ENCODE measurements around the gene FLAD1.

FLAD1 gene

DNA sequence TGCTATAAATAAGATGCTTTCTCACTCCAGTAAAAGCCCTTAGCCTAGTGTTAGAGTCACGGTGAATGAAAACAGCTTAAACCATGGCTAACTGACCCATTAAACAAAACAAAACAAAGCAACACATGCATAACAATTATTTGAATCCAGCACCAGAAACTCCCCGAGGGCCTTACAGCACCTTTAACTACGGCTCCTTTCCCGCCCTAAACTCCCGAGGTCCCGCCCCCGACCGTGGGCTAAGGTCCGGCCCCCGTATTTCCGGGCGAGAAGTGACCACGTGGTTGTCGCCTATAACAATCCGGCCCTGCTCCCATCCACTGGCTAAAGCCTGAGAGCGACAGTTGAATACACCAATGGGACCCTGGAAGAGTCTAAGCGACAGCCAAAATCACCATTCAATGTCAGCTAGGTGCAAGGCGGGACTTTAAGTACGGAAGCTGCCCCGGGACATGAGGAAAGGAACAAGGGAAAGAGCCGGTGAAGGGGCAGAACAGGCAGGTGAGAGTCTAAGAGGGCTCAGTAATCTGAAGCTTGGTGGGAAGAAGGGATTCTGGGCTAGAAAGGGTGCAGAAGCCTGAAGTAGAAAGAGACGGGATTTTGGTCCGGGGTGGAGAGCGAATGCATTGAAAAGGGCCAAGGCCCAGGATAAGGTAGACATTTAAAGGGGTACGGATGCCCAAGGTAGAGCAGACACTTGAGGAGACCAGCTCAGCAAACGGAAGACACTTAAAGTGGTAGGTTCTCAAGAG, at the start of gene FLAD1:
Gene FLAD1 (plus strand): TSS at position 448 of the 752 bp plus-strand sequence. CDS start 351 bp downstream, outside the sequence.
- DNase-seq (ENCODE audit: low read depth): peak; percentile 94

- DNase-seq (ENCODE audit: low read depth): no peak
Measured at GRCh38 chr1:154934358-154934948, 48.7 kb upstream of the FLAD1 start.

DNA sequence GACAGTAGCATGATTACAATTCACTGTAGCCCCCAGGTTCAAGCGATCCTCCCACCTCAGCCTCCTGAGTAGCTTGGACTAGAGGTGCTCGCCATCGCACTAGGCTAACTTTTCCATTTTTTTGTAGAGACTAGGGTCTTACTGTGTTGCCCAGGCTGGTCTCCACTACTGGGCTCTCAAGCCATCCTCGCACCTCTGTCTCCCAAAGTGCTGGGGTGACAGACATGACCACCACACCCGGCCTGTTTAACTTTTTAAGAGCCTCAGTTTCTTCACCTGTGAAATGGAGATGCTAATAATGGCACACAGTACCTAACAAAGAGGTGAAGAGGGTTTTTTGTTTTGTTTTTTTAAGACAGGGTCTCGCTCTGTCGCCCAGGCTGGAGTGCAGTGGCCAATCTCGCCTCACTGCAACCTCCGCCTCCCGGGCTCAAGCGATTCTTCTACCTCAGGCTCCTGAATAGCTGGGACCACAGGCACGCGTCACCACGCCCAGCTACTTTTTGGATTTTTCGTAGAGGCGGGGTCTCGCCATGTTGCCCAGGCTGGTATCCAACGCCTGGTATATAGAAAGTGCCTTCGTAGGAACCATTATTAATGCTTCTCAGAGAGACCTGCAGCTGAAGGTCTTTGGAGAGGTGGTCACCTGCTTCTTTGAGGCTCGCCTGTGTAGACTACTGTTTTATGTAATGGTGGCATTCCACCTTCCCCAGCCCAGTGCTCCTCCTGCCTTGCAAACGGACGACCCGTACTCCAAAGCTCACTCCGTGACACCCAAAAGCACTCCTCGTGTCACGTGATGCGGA, 47.2 kb upstream of the FLAD1 start:
- DNase-seq (ENCODE audit: low read depth): no peak

DNA sequence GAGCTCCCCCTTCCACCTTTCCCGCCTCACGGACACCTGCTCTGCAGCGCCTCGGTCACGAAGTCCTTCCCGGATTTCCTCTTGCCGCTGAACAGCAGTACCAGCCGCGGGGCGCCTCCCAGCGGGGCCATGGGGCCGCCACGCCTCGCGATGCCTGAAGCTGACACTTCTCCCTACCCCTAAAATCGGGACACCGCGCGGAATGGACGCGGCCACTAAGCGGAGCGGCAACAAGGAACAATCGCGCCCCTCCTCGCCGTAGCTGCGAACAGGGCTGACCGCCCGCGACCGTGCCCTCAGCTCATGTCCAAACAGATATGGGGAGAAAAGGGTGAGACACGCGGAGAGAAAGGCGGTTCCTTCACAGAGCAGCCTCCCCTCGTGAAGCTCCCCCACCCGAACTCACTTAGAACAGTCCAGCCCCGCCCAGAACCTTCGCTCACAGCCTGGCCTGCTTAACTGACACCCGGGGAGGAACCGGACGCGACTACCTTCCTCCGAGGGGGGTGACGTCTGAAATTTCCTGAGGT, 46.5 kb upstream of the FLAD1 start, which contains the start of gene PMVK:
Gene PMVK (minus strand): TSS at position 165 of the 530 bp plus-strand sequence. CDS start 34 bp downstream, at position 131.
- DNase-seq (ENCODE audit: low read depth): peak; percentile 84

DNA sequence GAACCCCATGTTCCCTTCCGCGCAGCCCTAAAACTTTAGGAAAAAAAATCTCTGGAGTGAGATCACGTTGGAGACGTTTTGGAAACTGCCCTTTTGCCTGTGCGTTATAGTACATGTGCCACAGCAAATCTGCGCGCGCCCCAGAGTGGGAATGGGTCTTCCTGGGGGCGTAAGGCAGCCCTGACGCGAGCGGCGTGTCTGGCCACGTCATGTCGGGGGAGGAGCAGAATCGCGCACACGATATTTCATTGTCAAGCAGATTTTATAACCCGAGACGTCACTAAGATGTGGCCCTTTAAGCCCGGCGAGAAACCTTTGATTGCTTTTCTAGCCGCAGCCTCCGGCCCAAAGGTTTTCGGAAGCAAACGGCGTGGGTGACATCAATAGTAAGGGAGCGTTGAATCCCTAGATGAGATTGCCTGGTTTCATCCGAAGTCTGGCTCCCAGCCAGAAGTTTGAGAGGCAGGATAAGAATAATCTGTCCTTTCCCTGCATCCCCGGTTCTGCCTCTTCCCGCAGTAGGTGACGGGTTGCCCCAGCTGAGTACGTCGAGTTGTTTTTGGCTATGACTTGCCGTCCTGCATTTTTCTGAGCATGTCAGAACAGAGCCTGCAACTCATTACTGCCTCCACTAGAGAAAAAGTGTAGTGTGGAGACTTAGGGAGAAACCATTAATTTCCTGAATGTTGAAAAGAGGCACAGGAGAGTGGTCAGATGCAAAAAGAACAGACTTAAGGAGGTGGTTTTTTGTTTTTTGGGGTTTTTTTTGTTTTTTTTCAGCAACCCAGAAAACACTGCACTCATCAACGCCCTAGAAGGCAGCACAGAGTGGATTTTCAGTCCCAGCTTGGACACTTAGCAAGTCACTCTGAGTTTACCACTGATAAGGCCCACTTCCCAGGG, 45.8 kb upstream of the FLAD1 start:
- peak; percentile 78 for DNase-seq (ENCODE audit: low read depth)

DNA sequence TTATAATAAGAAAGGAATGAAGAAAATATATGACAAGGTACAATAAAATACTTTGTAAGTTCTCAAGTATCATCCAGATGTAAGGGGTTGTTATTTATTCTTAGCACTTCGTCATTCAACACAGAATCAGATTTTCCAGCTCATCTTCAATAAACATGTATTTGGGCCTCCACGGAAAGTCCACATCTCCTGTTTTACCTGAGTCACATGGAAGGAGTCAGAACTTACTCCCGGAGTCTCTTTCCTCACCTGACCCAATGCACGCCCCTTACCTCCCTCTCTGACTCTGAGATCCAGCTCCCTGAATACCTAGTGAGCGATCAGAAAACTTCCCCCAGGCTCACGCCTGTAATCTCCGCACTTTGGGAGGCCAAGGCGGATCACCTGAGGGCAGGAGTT, 45.2 kb upstream of the FLAD1 start:
- DNase-seq (ENCODE audit: low read depth): no peak

- no peak for DNase-seq (ENCODE audit: low read depth)
Measured at GRCh38 chr1:154938604-154939399, 44.3 kb upstream of the FLAD1 start.

GRCh38 chr1:154940213-154940560, 43.0 kb upstream of the FLAD1 start:
- no peak for DNase-seq (ENCODE audit: low read depth)

- DNase-seq (ENCODE audit: low read depth): no peak
Measured at GRCh38 chr1:154940651-154941194, 42.4 kb upstream of the FLAD1 start.

GRCh38 chr1:154941333-154942013, 41.7 kb upstream of the FLAD1 start:
- DNase-seq (ENCODE audit: low read depth): no peak

- DNase-seq (ENCODE audit: low read depth): peak; percentile 30
Measured at GRCh38 chr1:154943649-154944400, 39.3 kb upstream of the FLAD1 start.

GRCh38 chr1:154944401-154945159, 38.6 kb upstream of the FLAD1 start:
- no peak for DNase-seq (ENCODE audit: low read depth)

GRCh38 chr1:154945160-154945961, 37.8 kb upstream of the FLAD1 start:
- DNase-seq (ENCODE audit: low read depth): no peak

DNA sequence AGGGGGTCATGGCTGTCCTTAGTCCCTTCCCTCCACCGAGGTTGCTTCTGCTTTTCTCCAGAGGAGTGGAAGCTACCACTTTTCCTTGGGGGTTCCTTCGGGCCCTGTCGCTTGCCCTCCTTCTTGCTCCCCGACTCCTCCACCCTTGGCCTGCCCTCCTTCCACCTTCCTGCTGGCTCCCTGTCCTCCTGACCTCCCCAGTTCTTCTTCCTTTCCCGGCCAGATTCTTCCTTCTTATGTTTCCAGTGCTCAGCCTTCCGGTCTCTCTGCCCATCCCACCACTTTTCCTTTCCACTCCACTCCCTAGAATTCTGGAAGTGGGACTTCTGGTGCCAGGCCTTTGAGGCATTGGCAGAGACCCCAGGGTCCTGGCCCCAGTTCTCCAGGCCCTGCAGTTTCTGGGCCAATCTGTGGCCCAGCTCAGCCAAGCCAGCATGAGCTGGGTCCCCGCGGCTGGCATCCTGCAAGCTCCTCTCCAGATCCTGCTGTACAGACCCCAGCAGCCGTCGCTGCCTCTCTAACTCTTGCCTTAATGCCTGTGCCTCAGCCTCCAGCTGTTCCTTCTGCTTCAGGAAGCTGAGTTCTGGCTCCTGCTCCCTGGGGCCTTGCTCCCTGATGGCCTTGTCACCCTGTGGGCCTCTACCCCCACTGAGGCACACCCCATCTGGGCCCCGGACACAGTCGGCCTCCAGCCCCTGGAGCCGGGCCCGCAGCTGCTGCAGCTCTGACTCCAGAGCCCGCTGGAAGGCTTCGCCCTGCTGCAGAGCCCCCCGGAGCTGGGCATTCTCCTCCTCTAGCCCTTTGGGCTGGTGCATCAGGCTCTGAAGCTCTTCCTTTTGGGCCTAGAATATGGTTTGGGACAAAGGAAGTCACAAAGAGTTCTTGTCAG, 36.9 kb upstream of the FLAD1 start:
- DNase-seq (ENCODE audit: low read depth): no peak

- DNase-seq (ENCODE audit: low read depth): no peak
Measured at GRCh38 chr1:154948079-154948478, 35.1 kb upstream of the FLAD1 start.

DNA sequence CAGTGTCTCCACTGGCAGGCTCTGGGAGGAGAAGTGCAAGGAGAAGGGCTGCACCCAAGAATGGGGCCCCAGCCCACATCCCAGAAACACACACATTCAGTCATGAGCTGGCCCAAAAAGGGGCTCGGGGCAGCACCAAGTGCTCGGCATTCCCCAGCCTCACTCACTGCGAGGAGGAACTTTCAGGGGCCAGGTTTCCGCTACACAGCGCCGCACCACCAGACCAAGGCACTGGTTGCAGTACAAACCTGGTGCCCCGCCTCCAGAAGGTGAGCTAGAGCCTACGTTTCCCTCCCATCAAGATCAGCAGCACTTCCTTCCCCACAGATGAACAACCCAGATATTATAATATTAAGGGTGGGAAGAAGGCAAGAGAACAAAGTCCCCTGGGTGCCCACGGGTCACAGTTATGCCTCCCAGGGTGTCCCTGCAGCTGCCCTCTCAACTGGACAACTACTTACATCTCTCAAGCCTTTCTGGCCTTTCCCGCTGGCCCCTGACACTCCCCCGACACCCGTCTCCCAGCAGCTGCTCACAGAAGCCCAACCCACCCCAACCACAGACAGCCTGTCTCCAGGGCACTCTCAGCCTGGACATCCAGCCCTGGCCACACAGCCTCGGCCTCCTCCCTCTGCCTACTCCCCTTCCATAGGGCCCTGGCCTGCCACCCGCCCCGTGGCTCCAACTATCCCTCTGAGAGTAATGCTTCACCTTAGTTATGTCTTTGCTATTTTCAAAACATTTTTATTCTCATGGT, 31.1 kb upstream of the FLAD1 start:
- peak; percentile 50 for DNase-seq (ENCODE audit: low read depth)

All from activated T-cell treated with anti-CD3 and anti-CD28 coated beads for 48 hours (primary cell).